Measurements from ENCODE around the gene EGFL7.

The EGFL7 gene

DNA sequence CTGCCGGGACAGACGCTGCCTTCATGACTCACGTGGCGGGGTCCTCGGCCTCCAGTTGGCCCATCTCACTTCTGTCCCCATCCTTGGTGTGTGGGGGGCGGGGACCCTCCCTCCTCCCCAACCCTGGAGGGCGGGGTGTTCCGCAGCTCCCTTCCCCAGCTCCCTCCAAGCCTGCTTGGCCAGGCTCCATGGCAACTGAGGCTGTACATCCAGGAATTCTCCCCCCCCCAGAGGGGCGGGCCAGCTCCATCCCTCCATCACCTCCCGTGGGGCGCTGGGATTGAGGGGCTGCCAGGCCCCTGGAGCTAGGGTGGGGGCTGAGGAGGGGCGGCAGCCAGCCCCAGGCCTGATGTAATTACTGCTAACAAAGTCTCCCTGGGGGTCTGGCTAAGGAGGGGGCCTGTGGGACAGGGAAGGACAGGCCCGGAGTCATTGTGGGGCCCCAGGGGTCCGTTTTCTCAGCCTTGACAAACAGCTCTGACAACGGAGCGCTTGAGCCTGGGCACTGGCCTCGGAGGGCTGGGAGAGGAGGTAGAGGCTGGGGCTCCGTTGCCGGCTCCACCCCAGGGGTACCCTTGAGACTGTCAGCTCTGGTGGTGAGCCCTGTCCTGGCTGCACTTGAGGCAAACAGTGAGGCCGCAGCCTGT lies 57.7 kb downstream of the EGFL7 start (continued):
- TF ChIP-seq ZNF514 (tag by site-specific recombination; IDR thresholded peaks at IDR 0.05) (no peak), ZNF670 (tag by site-specific recombination; IDR thresholded peaks at IDR 0.05; ENCODE audit: low read depth) (no peak), ZNF223 (tag by site-specific recombination; IDR thresholded peaks at IDR 0.05) (peak; percentile 71; the same call in 1 of the 2 replicates), ZNF114 (tag by site-specific recombination; IDR thresholded peaks at IDR 0.05) (no peak), GLIS2 (tag by site-specific recombination; IDR thresholded peaks at IDR 0.05) (peak; percentile 90), ZNF830 (tag by site-specific recombination; IDR thresholded peaks at IDR 0.05; ENCODE audit: low read depth) (no peak), ZBTB8A (tag by site-specific recombination; IDR thresholded peaks at IDR 0.05) (0 out of 2 replicates have a peak, but pooled peaks have one; percentile 23), ZNF366 (tag by site-specific recombination; conservative IDR thresholded peaks at IDR 0.05) (peak; percentile 82), FEZF1 (tag by site-specific recombination; IDR thresholded peaks at IDR 0.05) (no peak), KLF1 (tag by site-specific recombination; IDR thresholded peaks at IDR 0.05) (peak; percentile 78), KLF8 (tag by site-specific recombination; IDR thresholded peaks at IDR 0.05) (peak; percentile 75), ZSCAN16 (tag by site-specific recombination; IDR thresholded peaks at IDR 0.05) (peak; percentile 69), ZEB2 (tag by site-specific recombination; IDR thresholded peaks at IDR 0.05) (no peak), OSR2 (tag by site-specific recombination; IDR thresholded peaks at IDR 0.05) (no peak), ZNF48 (tag by site-specific recombination; IDR thresholded peaks at IDR 0.05) (no peak), ZNF596 (tag by site-specific recombination; IDR thresholded peaks at IDR 0.05) (no peak), ZNF341 (tag by site-specific recombination; IDR thresholded peaks at IDR 0.05; ENCODE audit: low read depth) (peak; percentile 67), BCL11A (tag by site-specific recombination; IDR thresholded peaks at IDR 0.05; ENCODE audit: low read depth) (0 out of 2 replicates have a peak, but pooled peaks have one; percentile 18), ZSCAN23 (tag by site-specific recombination; IDR thresholded peaks at IDR 0.05) (no peak), KLF7 (tag by site-specific recombination; IDR thresholded peaks at IDR 0.05; ENCODE audit: borderline replicate concordance) (no peak)
- TF ChIP-seq, protein P1, sequence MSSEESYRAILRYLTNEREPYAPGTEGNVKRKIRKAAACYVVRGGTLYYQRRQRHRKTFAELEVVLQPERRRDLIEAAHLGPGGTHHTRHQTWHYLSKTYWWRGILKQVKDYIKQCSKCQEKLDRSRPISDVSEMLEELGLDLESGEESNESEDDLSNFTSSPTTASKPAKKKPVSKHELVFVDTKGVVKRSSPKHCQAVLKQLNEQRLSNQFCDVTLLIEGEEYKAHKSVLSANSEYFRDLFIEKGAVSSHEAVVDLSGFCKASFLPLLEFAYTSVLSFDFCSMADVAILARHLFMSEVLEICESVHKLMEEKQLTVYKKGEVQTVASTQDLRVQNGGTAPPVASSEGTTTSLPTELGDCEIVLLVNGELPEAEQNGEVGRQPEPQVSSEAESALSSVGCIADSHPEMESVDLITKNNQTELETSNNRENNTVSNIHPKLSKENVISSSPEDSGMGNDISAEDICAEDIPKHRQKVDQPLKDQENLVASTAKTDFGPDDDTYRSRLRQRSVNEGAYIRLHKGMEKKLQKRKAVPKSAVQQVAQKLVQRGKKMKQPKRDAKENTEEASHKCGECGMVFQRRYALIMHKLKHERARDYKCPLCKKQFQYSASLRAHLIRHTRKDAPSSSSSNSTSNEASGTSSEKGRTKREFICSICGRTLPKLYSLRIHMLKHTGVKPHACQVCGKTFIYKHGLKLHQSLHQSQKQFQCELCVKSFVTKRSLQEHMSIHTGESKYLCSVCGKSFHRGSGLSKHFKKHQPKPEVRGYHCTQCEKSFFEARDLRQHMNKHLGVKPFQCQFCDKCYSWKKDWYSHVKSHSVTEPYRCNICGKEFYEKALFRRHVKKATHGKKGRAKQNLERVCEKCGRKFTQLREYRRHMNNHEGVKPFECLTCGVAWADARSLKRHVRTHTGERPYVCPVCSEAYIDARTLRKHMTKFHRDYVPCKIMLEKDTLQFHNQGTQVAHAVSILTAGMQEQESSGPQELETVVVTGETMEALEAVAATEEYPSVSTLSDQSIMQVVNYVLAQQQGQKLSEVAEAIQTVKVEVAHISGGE (tag by site-specific recombination; conservative IDR thresholded peaks at IDR 0.05; ENCODE audit: low read depth) = no peak
- TF ChIP-seq, protein P2, sequence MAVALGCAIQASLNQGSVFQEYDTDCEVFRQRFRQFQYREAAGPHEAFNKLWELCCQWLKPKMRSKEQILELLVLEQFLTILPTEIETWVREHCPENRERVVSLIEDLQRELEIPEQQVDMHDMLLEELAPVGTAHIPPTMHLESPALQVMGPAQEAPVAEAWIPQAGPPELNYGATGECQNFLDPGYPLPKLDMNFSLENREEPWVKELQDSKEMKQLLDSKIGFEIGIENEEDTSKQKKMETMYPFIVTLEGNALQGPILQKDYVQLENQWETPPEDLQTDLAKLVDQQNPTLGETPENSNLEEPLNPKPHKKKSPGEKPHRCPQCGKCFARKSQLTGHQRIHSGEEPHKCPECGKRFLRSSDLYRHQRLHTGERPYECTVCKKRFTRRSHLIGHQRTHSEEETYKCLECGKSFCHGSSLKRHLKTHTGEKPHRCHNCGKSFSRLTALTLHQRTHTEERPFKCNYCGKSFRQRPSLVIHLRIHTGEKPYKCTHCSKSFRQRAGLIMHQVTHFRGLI (tag by site-specific recombination; IDR thresholded peaks at IDR 0.05) = no peak
- TF ChIP-seq, protein P3, sequence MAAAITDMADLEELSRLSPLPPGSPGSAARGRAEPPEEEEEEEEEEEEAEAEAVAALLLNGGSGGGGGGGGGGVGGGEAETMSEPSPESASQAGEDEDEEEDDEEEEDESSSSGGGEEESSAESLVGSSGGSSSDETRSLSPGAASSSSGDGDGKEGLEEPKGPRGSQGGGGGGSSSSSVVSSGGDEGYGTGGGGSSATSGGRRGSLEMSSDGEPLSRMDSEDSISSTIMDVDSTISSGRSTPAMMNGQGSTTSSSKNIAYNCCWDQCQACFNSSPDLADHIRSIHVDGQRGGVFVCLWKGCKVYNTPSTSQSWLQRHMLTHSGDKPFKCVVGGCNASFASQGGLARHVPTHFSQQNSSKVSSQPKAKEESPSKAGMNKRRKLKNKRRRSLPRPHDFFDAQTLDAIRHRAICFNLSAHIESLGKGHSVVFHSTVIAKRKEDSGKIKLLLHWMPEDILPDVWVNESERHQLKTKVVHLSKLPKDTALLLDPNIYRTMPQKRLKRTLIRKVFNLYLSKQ (tag by site-specific recombination; IDR thresholded peaks at IDR 0.05; ENCODE audit: borderline replicate concordance) = no peak

Measured in HEK293 (cell line).